SU-DHL-6 (cell line): ENCODE measurements around the gene TMPRSS13.

ENCODE experiments used
- H2AFZ ChIP-seq: fragments of 200-600 bp; sonication (generic); 2 replicates; pipeline ENCODE4 v1.6.1; 2014; ENCODE audit warnings: low read depth, mild to moderate bottlenecking, moderate library complexity, mixed read lengths, antibody characterized with exemption, low read length; ENCODE audit not compliant: severe bottlenecking
- H3F3A ChIP-seq: fragments of 200-600 bp; shearing (Covaris generic); 2 replicates; pipeline ENCODE4 v1.6.0; 2016; ENCODE audit warnings: antibody characterized with exemption, mild to moderate bottlenecking; ENCODE audit not compliant: insufficient read depth
- H3K27ac ChIP-seq: fragments of 200-600 bp; sonication (generic); 2 replicates; pipeline ENCODE4 v1.5.1; 2016; ENCODE audit warnings: low read depth, mild to moderate bottlenecking, low read length, moderate library complexity, mixed read lengths
- H3K27me3 ChIP-seq: fragments of 200-600 bp; sonication (generic), shearing (Covaris generic); 2 replicates; pipeline ENCODE4 v1.6.0; 2014; ENCODE audit warnings: mild to moderate bottlenecking, low read length
- H3K36me3 ChIP-seq: fragments of 200-600 bp; sonication (generic); 2 replicates; pipeline ENCODE4 v1.6.1; 2014; ENCODE audit warnings: mild to moderate bottlenecking, low read length, mixed read lengths
- H3K4me2 ChIP-seq: fragments of 300-600, 200-600 bp; shearing (Covaris generic), sonication (generic); 2 replicates; pipeline ENCODE4 v1.6.0; 2014; ENCODE audit warnings: low read length, low read depth, mild to moderate bottlenecking; ENCODE audit not compliant: poor library complexity, severe bottlenecking
- H3K4me3 ChIP-seq: fragments of 200-600 bp; sonication (generic); 2 replicates; pipeline ENCODE4 v1.5.1; 2014; ENCODE audit warnings: antibody characterized with exemption, low read length, mild to moderate bottlenecking, mixed read lengths; ENCODE audit not compliant: insufficient read depth, poor library complexity, severe bottlenecking
- H3K79me2 ChIP-seq: fragments of 200-600 bp; sonication (generic); 2 replicates; pipeline ENCODE4 v1.6.1; 2014; ENCODE audit warnings: mild to moderate bottlenecking, low read length, moderate library complexity; ENCODE audit not compliant: insufficient read depth
- H3K9ac ChIP-seq: fragments of 200-600 bp; sonication (generic); 2 replicates; pipeline ENCODE4 v1.7.0; 2014; ENCODE audit warnings: mild to moderate bottlenecking, low read length
- H3K9me2 ChIP-seq: fragments of 200-600 bp; sonication (generic); replicated peaks from 2 replicates; pipeline ENCODE4 v1.6.1; 2014; ENCODE audit warnings: low read length; ENCODE audit not compliant: insufficient read depth
- H3K9me3 ChIP-seq: fragments of 200-600 bp; sonication (generic); 2 replicates; pipeline ENCODE4 v1.6.1; 2014; ENCODE audit warnings: low read length, mixed read lengths; ENCODE audit not compliant: insufficient read depth
- H4K20me1 ChIP-seq: fragments of 200-600 bp; sonication (generic); 2 replicates; pipeline ENCODE4 v1.6.1; 2014; ENCODE audit warnings: low read depth, mild to moderate bottlenecking, antibody characterized with exemption, low read length, moderate library complexity, mixed read lengths
- EZH2phosphoT487 ChIP-seq: fragments of 200-600 bp; sonication (generic), shearing (Covaris generic); conservative IDR thresholded peaks from 2 replicates; pipeline ENCODE4 v1.6.1; 2018; ENCODE audit warnings: mild to moderate bottlenecking, antibody characterized with exemption, low read length, moderate library complexity, mixed read lengths
- TF ChIP-seq, protein P1 (sequence below): fragments of 200-600 bp; sonication (generic); IDR thresholded peaks from one replicate; pipeline ENCODE4 v1.5.1; 2017; ENCODE audit warnings: antibody characterized with exemption, mild to moderate bottlenecking, low read length, moderate library complexity; ENCODE audit not compliant: insufficient read depth, poor library complexity, severe bottlenecking

TMPRSS13 gene

DNA sequence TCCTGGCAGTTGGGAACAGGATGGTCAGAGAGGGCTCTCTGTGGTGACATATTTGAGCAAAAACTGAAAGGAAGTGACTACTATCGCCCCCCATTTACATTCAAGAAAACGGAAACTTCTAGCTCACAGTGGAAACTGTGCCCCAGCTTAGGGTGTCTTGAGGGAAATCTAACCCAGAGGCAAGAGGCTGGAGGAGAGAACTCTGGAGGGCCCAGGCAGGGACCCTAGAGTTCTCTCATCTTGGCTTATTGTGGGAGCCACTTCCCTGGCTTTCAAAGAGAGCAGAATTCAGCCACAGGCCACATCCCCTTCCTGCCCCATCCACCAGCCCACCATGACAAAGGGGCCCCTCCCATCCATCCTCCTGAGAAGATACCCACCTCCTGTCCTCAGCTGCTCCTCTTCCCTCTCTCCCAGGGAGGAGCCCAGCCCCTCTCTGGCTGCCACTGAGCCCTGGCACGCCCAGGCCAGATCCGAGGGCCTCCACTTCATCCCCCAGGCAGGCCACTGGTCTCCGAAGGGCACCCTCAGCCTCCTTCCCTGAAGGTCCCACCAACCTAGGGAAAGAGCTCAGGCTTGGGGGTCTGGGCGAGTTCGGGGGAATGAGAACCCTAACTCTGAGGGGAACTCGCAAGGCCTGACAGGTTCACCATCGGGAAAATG is 1.6 kb upstream of the TMPRSS13 start:
- Histone ChIP-seq H3K27ac (no peak overlapping the region), H3K4me2 (no peak overlapping the region), H3K9ac (no peak overlapping the region), H3K4me3 (no peak overlapping the region), H4K20me1 (no peaks in the 10 kb centered on the region), H3K9me3 (no peaks in the 10 kb centered on the region), H2AFZ (no peak overlapping the region), H3K9me2 (no peaks in the 10 kb centered on the region), H3K79me2 (no peaks in the 10 kb centered on the region), H3K27me3 (no peaks in the 10 kb centered on the region), H3F3A (no peaks in the 10 kb centered on the region), H3K36me3 (no peaks in the 10 kb centered on the region)
- no peak for TF ChIP-seq EZH2phosphoT487
- TF ChIP-seq, protein P1, sequence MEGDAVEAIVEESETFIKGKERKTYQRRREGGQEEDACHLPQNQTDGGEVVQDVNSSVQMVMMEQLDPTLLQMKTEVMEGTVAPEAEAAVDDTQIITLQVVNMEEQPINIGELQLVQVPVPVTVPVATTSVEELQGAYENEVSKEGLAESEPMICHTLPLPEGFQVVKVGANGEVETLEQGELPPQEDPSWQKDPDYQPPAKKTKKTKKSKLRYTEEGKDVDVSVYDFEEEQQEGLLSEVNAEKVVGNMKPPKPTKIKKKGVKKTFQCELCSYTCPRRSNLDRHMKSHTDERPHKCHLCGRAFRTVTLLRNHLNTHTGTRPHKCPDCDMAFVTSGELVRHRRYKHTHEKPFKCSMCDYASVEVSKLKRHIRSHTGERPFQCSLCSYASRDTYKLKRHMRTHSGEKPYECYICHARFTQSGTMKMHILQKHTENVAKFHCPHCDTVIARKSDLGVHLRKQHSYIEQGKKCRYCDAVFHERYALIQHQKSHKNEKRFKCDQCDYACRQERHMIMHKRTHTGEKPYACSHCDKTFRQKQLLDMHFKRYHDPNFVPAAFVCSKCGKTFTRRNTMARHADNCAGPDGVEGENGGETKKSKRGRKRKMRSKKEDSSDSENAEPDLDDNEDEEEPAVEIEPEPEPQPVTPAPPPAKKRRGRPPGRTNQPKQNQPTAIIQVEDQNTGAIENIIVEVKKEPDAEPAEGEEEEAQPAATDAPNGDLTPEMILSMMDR: no peak

DNA sequence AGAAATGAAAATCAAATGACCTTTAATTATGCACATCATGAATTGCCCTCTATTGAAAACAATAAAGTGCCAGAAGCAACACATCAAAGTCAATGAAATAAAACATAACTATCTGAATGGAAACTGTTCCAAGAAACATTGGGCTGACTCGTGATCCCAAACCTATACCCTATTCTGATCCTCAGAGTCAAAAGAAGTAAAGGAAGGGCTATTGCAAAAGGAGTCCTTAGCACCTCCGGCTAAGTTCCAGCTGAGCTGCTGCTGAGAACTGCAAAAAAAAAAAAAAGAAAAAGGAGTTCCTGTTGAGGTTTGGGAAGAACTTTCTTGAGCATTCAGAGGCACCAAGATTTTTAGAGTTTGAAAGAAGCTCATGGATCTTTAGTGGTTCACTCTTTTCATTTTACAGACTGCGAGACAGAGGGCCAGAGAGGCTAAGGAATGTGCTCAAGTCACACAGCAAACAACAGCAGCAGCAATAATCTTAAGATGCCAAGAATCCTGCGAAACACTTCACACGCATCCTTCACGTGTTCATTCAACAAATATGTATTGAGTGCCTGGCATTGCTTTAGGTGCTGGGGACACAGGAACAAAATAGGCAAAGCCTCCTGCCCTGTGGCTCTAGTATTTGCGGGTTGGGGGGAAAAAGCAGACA is 841 bp upstream of the TMPRSS13 start:
- no peak overlapping the region for H2AFZ ChIP-seq
- TF ChIP-seq, protein P1: no peak
- no peak for TF ChIP-seq EZH2phosphoT487

DNA sequence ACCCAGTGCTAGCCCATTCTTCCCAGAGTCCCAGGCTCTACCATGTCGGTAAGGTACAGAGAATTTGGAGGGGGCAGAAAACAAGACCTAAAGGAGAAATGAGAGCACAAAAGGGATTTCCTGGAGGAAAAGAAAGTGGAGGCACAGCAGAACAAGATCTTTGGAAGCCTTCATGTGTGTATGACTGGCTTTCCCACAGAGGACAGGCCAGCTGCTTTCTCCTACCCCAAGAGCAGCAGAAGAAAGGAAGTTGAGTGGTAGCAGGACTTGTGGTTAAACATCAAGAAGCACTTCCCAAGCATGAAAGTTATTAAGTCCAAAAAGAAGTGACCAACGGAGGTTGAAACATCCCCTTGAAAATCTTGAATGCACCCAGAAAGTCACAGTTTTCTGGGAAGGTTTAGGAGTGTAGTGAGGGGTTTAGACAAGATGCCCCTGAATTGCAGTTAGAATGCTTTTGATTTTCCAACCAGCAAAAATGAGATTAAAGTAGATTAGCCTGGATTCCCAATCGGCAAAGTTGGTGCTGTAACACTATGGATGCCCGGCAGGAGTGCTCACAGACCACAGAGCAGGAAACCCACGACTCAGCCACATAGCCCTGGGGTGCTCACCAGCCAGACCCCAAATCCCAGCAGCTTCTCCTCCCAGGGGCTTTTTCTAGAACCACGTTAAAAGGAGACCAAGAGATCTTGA is 608 bp downstream of the TMPRSS13 start:
- no peaks in the 10 kb centered on the region for H3K27me3 ChIP-seq
- no peaks in the 10 kb centered on the region for H3K9me2 ChIP-seq
- H3K27ac ChIP-seq: no peak overlapping the region
- no peak overlapping the region for H3K4me2 ChIP-seq
- no peaks in the 10 kb centered on the region for H4K20me1 ChIP-seq
- no peak overlapping the region for H3K4me3 ChIP-seq
- no peak overlapping the region for H3K9ac ChIP-seq
- H3K36me3 ChIP-seq: no peaks in the 10 kb centered on the region
- TF ChIP-seq EZH2phosphoT487: no peak
- TF ChIP-seq, protein P1: no peak
- no peaks in the 10 kb centered on the region for H3K9me3 ChIP-seq
- no peaks in the 10 kb centered on the region for H3F3A ChIP-seq
- H3K79me2 ChIP-seq: no peaks in the 10 kb centered on the region
- no peak overlapping the region for H2AFZ ChIP-seq

More for the DNA sequence above, 841 bp upstream of the TMPRSS13 start:
- Histone ChIP-seq H3K4me2 (no peak overlapping the region), H3F3A (no peaks in the 10 kb centered on the region), H3K36me3 (no peaks in the 10 kb centered on the region), H3K27me3 (no peaks in the 10 kb centered on the region), H3K79me2 (no peaks in the 10 kb centered on the region), H3K27ac (no peak overlapping the region), H4K20me1 (no peaks in the 10 kb centered on the region), H3K9me3 (no peaks in the 10 kb centered on the region), H3K4me3 (no peak overlapping the region), H3K9ac (no peak overlapping the region), H3K9me2 (no peaks in the 10 kb centered on the region)
